HG03039 (cell line): ENCODE data around the gene RECQL5.

Experiments
- ATAC-seq: cut with Tn5 transposase; IDR thresholded peaks from one replicate; pipeline ENCODE4 v1.9.1; 2021; ENCODE audit warnings: mild to moderate bottlenecking, moderate library complexity; ENCODE audit not compliant: unreplicated experiment

The RECQL5 gene

DNA sequence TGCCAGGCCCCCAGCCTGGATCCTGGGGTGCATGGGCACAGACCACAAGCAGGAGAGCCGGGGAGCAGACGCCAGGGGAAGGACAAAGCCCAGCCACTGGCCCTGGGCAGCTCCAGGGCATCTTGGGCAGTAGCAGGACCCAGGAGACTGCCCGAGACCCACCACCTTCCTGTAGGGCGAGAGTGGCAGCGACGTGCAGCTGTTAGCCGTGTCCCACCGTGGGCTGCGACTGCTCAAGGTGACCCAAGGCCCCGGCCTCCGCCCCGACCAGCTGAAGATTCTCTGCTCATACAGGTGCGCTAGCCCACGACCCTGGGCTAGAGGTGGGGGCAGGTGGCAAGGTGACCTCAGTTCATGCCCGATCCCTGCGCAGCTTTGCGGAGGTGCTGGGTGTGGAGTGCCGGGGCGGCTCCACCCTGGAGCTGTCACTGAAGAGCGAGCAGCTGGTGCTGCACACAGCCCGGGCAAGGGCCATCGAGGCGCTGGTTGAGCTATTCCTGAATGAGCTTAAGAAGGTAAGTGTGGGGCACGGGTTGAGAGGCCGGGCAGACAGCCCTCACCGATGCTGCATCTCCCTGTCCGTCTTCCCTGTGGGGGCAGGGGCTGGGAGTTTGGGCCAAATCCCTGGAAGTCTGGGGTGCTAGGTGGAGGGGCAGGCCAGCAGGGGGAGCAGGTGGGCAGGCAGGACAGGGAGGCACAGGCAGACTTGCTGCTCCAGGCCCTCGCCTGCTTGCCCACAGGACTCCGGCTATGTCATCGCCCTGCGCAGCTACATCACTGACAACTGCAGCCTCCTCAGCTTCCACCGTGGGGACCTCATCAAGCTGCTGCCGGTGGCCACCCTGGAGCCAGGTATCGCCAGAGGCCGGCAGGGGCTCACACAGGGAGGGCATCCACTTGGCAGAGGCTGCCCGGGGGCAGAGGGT is 47.2 kb downstream of the RECQL5 start:
- no peak for ATAC-seq

DNA sequence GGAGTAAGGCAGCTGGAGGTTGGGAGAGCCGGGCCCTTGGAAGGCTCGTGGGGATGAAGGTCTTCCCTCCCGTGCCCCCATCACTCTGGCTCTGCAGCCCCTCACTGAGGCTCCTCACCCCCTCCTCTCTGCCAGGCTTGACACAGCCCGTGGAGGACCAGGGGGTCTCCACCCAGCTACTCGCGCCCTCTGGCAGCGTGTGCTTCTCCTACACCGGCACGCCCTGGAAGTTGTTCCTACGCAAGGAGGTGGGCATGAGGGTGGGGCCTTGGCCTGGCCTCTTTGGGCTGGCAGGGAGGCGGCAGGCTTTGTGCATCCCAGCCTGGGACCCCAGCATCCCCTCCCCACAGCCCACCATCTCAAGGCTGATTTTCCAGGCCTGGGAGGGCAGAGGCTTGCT is 49.3 kb downstream of the RECQL5 start:
- ATAC-seq = no peak

DNA sequence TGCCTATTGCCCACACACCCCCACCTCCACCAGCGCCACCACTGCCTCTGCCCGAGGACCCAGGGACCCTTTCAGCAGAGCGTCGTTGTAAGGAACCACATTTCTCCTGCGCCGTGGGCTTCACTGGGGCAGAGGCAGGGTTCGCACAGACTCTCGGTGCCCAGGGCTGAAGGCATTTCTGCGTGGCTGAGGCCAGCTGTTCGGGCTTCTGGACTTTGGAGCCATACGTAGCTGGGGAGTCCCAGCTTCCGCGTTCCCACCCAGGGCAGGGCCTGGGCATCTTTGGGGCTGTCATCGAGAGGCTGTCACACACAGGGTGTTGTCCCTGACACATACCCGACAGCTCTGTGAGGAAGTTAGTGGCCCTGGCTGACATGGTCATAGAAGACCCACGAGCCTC is 49.7 kb downstream of the RECQL5 start:
- no peak for ATAC-seq

DNA sequence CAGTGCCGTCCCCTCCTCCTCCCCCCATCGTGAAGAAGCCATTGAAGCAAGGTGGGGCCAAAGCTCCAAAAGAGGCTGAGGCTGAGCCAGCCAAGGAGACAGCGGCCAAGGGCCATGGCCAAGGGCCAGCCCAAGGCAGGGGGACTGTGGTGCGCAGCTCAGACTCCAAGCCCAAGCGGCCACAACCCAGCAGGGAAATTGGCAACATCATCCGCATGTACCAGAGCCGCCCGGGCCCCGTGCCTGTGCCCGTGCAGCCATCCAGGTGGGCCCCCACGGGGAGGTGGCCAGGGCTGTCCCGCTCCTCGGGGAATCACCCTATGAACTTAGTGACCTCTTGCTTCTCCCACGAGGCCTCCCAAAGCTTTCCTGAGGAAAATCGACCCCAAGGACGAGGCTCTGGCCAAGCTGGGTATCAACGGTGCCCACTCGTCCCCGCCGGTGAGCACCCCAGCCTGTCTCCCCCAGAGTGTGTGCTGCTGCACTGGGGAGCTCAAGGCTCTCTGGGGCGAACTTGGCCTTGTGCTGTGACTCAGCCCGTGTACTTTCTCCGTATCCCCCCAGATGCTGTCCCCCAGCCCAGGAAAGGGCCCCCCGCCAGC is 50.3 kb downstream of the RECQL5 start:
- ATAC-seq = no peak

DNA sequence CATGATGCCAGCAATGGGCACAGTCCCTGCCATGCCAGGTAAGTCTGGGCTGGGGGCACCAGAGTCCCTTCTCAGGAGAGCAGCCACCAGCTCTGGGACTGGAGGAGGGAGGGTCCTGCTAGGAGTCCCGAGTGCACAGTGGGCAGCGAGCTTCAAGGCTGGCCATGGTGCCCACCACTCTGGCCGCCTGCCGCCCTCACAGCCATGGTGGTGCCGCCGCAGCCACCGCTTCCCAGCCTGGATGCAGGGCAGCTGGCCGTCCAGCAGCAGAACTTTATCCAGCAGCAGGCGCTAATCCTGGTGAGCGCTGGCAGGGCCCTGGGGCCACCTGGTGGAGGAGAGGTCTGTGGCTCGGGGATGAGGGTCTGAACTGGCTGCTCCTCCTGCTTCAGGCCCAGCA is 51.7 kb downstream of the RECQL5 start:
- ATAC-seq = no peak

DNA sequence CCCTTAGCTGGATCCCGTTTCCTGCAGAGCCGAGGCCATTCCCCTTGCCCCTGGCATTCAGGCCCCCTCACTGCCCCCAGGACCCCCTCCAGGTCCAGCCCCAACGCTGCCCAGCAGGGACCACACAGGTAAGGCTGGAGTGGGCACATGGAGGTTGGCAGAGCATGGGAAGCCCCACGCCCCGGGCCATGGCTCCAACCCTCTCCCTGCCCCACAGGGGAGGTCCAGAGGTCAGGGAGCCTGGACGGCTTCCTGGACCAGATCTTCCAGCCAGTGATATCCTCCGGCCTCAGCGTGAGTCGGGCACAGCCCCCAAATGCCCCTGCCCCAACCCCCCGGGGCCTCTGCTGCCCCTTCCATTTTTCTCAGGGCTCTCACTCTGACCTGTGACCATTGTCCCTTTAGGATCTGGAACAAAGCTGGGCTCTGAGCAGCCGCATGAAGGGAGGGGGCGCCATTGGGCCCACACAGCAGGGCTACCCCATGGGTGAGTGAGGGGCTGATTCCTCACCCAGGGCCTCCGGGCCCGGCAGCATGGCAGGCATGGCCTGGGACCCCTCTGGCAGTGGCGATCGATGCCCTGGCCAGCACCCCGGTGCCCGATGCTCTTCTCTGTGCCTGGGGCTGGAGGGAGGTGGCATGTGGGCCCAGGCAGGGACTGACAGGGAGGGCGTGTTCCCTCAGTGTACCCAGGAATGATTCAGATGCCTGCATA is 52.2 kb downstream of the RECQL5 start:
- ATAC-seq = no peak

DNA sequence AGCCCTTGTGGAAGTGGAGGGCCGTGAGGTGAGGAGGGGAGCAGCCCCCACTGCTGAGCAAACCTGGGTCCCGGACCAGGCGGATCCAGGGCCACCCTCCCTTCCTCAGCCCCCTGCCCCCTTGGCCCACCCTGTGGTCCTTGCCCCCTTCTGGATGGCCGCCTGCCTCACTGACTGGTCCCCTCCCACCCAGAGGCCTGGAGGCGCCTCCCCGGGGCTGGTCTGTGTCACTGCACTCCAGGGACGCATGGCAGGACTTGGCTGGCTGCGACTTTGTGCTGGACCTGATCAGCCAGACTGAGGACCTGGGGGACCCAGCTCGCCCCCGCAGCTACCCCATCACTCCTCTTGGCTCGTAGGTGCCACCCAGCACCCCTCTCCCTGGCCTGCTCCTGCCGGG is 52.9 kb downstream of the RECQL5 start:
- ATAC-seq = no peak

DNA sequence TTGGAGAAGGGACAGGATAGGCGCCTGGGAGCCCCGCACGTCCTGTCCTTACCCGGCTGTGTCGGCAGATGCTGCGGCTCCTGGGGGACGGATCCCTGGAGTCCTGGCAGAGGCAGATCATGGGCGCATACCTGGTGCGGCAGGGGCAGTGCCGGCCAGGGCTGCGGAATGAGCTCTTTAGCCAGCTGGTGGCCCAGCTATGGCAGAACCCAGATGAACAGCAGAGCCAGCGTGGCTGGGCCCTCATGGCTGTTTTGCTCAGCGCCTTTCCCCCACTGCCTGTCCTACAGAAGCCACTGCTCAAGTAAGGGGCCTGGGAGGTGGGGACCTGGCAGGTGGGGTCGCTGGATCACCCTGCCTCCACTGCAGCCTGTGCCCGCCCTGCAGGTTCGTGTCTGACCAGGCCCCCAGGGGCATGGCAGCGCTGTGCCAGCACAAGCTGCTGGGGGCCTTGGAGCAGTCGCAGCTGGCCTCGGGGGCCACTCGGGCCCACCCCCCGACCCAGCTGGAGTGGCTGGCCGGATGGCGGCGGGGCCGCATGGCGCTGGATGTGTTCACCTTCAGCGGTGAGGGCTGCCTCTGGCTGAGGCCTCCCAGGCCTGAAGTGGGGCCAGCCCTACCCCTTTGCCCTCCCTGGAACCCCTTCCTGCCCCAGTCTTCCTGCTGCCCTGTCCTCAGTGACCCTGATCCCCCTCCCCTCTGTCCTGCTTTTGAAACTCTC is 53.9 kb downstream of the RECQL5 start:
- no peak for ATAC-seq

DNA sequence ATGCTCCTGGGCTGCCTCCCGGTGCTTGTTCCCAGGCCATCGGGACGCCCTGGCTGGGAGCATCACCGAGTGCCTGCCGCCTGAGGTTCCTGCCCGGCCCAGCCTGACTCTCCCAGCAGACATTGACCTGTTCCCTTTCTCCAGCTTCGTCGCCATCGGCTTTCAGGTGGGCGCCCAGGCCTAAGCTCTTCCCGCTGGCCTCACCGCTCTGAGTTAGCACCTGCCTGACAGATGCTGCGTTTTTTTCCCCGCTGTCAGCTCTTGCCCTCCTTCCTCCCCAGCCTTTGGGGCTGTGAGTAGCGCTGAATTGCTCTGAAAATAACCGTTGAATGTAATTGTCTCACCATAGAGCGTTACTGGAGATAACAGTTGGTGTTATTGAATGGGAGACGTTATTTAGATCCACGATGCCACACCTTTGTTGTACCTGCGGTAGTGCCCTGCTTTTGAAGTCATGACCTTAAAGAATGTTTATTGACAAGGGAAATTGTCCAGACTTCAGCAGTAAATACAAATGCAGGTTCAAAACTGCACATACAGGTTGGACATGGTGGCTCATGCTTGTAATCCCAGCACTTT is 55.0 kb downstream of the RECQL5 start:
- no peak for ATAC-seq

DNA sequence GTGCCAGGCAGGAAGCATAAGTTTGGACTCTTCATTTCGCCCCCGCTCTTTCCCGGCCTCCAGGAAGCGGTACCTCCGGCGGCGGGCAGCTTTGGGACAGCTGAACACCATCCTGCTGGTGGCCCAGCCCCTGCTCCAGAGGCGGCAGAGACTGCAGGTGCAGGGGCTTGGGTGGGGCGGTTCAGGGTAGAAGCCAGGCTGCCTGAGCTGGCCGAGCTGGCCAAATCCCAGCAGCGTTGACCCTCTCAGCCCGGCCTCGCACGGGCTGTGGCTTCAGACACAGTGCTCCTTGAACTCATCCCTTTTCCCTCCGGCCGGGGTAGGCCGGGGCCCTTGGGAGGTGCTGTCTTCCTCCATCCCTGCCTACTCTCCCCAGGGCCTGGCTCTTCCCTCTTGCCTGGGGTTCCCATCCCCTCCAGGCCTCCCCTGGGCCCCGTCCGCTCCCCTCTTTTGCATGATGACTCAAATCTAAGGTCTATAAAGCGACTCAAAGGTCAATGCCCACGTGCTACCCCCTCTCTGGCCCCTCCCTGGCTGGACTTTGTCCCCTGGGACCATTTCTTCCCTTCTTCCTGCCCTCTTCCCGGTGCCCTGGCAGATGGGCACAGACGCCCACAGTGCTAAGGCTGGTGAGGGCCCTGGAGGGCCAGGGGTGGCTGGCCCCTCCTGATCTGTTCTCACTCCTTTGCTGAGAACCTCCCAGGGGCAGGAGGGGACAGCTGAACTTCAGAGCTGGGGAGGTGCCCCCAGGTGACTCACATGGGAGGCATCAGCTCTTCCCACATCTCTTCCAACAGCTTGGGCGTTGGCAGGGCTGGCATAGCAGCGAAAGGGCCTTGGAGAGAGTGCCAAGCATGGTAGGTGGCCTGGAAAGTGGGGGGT is 56.6 kb downstream of the RECQL5 start:
- no peak for ATAC-seq

DNA sequence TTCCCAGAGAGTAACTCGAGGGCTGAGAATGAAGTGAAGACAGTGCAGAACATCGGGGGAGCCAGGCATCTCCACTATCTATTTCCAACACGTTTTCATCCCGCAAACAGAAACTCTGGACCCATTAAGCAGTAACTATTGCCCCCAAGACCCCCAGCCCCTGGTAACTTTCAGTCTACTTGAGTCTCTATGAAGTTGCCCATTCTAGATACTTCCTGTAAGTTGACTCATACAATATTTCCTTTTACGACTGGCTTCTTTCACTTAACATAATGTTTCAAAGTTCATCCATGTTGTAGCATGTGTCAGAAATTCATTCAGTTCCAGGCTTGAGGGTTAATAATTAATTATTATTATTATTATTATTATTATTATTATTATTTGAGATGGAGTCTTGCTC is 59.9 kb downstream of the RECQL5 start:
- no peak for ATAC-seq

DNA sequence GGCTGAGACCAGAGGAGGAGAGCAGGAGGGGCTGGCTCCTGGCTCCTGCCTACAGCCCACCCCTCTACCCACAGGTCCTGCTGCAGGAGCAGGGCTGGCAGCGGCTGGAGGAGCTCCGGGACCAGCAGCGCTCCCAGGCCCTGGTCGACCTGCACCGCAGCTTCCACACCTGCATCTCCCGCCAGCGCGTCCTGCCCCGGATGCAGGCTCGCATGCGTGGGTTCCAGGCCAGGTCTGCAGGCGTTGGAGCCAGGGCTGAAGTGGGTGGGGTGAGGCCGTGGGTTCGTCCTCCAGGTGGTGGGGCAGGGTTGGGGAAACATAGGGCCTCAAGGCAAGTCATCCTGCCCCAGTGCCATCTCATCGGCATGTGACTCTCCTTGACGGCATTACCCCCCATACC is 61.2 kb downstream of the RECQL5 start:
- ATAC-seq = no peak

DNA sequence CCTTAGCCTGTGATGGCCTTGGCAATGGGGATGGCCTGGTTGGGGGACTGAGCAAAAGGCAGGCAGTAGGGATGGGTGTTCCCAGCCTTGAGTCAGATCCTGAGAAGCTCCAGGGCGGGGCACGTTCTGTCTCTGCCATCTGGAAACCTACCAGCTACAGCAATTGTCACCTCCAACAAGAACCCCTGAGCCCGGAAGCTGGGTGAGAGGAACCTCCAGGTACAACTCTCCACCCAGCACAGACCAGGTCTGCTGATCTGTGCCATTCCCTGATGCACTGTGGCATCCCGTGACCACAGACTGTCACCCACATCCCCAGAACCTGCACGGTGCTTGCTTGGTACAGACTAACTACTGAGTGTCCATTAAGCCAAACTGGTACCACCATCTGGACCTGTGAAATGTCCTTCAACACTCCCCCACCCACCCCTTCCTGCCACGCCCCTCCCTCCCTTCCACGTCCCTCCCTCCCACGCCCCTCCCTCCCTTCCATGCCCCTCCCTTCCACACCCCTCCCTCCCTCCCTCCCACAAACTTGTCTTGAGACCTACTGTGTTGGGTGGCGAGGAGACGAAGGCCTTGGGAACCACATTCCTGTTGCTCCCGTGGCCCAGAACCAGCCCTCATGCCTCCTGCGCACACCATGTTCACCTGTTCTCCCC is 62.8 kb downstream of the RECQL5 start:
- ATAC-seq = no peak

DNA sequence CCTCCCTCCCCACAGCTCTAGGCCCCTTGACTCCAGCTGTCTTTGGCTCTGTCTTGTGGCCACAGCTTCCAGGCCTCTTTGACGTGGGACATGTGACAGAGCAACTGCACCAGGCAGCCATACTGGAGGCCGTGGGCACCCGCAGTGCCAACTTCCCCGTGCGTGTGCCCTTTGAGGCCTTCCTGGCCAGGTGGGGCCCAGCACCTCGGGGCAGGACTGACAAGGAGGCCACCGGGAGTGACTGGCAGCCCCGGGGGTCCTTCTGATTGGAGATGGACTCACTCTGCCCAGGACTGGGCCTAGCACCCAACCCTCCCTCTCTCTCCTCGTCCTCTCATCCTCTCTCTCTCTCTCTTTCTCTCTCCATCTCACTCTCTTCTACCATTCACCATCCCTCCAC is 63.8 kb downstream of the RECQL5 start:
- ATAC-seq = no peak

DNA sequence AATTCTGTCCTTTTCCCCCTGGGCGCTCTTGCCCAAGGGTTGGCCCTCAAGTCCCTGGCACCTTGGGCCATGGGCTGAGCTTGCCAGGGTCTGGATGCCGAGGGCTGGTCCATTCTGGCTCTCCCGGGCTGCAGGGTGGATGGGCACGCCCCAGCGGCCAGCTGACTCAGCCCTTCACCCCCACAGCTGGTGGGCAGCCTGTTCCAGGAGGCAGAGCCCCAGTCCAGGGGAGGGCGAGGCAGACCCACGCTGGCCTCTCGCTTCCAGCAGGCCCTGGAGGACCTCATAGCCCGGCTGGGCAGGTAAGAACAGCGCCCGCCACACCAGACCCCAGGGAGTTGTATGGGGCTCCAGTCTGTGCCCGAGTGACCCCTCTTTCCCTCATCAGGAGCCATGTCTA is 64.3 kb downstream of the RECQL5 start:
- no peak for ATAC-seq

DNA sequence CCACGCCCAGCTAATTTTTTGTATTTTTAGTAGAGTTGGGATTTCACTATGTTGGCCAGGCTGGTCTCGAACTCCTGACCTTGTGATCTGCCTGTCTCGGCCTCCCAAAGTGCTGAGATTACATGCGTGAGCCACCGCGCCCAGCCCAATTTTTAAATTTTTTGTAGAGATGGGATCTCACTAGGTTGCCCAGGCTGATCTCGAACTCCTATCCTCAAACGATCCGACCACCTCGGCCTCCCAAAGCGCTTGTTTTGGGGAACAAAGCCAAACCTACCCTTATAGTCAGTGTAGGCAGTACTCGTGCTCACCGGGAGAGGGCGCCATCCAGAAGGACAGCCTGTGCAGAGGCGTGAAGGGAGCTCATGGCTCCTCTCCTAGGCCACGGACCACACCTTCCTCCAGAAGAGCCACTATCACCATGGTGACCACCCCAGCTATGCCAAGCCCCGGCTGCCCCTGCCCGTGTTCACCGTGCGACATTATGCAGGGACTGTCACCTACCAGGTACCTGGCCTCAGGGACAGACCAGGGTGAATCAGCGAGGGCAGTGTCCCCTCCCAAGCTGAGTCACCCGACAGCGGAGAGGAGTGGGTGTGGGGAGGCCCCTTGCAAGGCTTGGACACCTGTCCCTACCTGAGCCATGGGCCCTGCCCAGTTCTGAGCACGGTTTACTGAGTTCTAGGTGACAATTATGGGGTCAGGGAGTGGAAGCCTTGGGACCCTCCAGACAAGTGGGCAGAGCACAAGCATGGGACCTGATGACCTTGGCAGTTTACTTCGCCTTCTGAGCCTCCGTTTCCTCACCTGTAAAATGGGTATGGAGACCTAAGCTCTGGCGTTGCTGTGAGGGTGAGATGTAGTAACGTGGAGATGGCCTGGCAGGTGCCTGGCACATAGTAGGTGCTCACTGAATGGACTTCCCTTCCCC is 65.6 kb downstream of the RECQL5 start:
- ATAC-seq = no peak

DNA sequence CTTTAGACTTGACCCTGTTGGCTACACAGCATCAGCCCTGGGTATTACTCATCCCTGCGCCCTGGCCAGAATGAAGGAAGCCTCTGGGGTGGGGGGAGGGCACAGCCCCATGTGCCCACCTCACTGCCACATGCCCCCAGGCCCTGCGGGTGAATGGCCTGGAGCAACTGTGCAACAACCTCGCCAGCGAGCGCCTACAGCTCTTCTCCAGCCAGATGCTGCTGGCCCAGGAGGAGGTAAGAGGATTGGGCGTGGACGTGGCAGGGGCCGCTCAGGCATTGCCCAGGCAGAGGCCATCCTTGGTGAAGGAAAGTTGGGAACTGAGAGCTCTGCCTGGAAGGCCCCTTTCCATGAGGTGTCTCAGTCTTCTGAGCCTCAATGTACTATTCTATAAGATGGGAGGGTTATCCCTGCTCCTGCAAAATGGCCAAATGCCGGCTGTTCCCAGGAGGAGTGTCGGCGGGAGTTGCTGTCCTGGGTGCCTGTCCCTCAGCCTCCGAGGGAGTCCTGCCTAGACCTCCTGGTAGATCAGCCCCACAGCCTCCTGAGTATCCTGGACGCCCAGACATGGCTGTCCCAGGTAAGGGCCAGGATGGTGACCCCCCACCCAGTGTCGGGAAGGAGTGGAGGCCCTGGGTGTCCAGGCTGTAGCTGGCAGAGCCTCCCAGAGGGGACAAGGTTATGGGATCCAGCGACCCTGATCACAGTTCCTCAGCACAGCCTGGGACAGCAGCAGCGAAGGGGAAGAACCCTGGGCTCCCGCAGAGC is 70.5 kb downstream of the RECQL5 start:
- ATAC-seq = no peak

DNA sequence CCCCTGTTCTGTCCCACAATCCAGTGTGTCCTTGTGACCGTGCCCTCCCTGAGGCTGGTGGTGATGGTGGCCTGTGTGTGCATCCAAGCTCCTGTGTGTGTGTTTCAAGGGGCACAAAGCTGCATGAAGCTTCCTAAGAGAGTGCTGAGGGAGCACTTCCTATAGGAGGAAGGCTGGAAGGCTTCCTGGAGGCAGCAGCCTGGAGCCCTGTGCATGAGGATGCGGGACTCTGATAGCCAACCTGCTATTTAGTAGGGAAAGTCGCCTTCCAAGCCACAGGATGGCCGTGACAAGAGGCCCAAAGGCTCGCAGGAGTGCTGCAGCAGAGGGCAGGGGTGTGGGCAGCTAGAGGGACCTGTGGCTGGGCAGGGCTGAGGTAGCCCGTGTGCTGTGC is 71.0 kb downstream of the RECQL5 start:
- no peak for ATAC-seq
